ENCODE data around the gene PTPRC.

Gene PTPRC

GRCh38 chr1:198681252-198681651 is 42.4 kb downstream of the PTPRC start:
- H3K4me3 ChIP-seq (ENCODE audit: low read length), result no peak overlapping the region
- no peak overlapping the region for H3K27ac ChIP-seq (ENCODE audit: low read depth, low read length)
- no peaks in the 10 kb centered on the region for H3K36me3 ChIP-seq (ENCODE audit: control insufficient read depth, insufficient read depth, low read length)
- H3K27me3 ChIP-seq (ENCODE audit: control insufficient read depth, insufficient read depth, low read length), result no peaks in the 10 kb centered on the region
- no peak overlapping the region for H3K9ac ChIP-seq (ENCODE audit: low read length)
- H3K4me1 ChIP-seq (ENCODE audit: control insufficient read depth, insufficient read depth, low read length), result no peaks in the 10 kb centered on the region

GRCh38 chr1:198681831-198682759 is 43.3 kb downstream of the PTPRC start:
- H3K27ac ChIP-seq (ENCODE audit: low read depth, low read length), result no peak overlapping the region
- H3K9ac ChIP-seq (ENCODE audit: low read length), result no peak overlapping the region
- no peaks in the 10 kb centered on the region for H3K27me3 ChIP-seq (ENCODE audit: control insufficient read depth, insufficient read depth, low read length)
- no peak overlapping the region for H3K4me3 ChIP-seq (ENCODE audit: low read length)
- no peaks in the 10 kb centered on the region for H3K36me3 ChIP-seq (ENCODE audit: control insufficient read depth, insufficient read depth, low read length)
- no peaks in the 10 kb centered on the region for H3K4me1 ChIP-seq (ENCODE audit: control insufficient read depth, insufficient read depth, low read length)

GRCh38 chr1:198682850-198683249 is 44.0 kb downstream of the PTPRC start:
- no peak overlapping the region for H3K27ac ChIP-seq (ENCODE audit: low read depth, low read length)
- no peaks in the 10 kb centered on the region for H3K27me3 ChIP-seq (ENCODE audit: control insufficient read depth, insufficient read depth, low read length)
- H3K9ac ChIP-seq (ENCODE audit: low read length), result no peak overlapping the region
- H3K36me3 ChIP-seq (ENCODE audit: control insufficient read depth, insufficient read depth, low read length), result no peaks in the 10 kb centered on the region
- H3K4me1 ChIP-seq (ENCODE audit: control insufficient read depth, insufficient read depth, low read length), result no peaks in the 10 kb centered on the region
- no peak overlapping the region for H3K4me3 ChIP-seq (ENCODE audit: low read length)

- H3K4me1 ChIP-seq (ENCODE audit: control insufficient read depth, insufficient read depth, low read length), result no peaks in the 10 kb centered on the region
- H3K27me3 ChIP-seq (ENCODE audit: control insufficient read depth, insufficient read depth, low read length), result no peaks in the 10 kb centered on the region
- H3K9ac ChIP-seq (ENCODE audit: low read length), result no peak overlapping the region
- no peak overlapping the region for H3K27ac ChIP-seq (ENCODE audit: low read depth, low read length)
- H3K4me3 ChIP-seq (ENCODE audit: low read length), result no peak overlapping the region
- no peaks in the 10 kb centered on the region for H3K36me3 ChIP-seq (ENCODE audit: control insufficient read depth, insufficient read depth, low read length)
These were observed 44.6 kb downstream of the PTPRC start for GRCh38 chr1:198683449-198683848.

GRCh38 chr1:198686069-198686728 is 47.4 kb downstream of the PTPRC start:
- H3K4me3 ChIP-seq (ENCODE audit: low read length), result no peak overlapping the region
- H3K27me3 ChIP-seq (ENCODE audit: control insufficient read depth, insufficient read depth, low read length), result no peaks in the 10 kb centered on the region
- no peak overlapping the region for H3K27ac ChIP-seq (ENCODE audit: low read depth, low read length)

GRCh38 chr1:198687429-198687828 is 48.6 kb downstream of the PTPRC start:
- Histone ChIP-seq H3K27ac (ENCODE audit: low read depth, low read length) (no peak overlapping the region), H3K4me1 (ENCODE audit: control insufficient read depth, insufficient read depth, low read length) (no peaks in the 10 kb centered on the region), H3K36me3 (ENCODE audit: control insufficient read depth, insufficient read depth, low read length) (no peaks in the 10 kb centered on the region)

More at GRCh38 chr1:198686069-198686728, 47.4 kb downstream of the PTPRC start:
- Histone ChIP-seq H3K36me3 (ENCODE audit: control insufficient read depth, insufficient read depth, low read length) (no peaks in the 10 kb centered on the region), H3K9ac (ENCODE audit: low read length) (no peak overlapping the region), H3K4me1 (ENCODE audit: control insufficient read depth, insufficient read depth, low read length) (no peaks in the 10 kb centered on the region)

GRCh38 chr1:198691063-198691462 is 52.2 kb downstream of the PTPRC start:
- no peaks in the 10 kb centered on the region for H3K27me3 ChIP-seq (ENCODE audit: control insufficient read depth, insufficient read depth, low read length)
- no peak overlapping the region for H3K4me3 ChIP-seq (ENCODE audit: low read length)
- H3K4me1 ChIP-seq (ENCODE audit: control insufficient read depth, insufficient read depth, low read length), result no peaks in the 10 kb centered on the region
- no peak overlapping the region for H3K9ac ChIP-seq (ENCODE audit: low read length)
- no peak overlapping the region for H3K27ac ChIP-seq (ENCODE audit: low read depth, low read length)
- H3K36me3 ChIP-seq (ENCODE audit: control insufficient read depth, insufficient read depth, low read length), result no peaks in the 10 kb centered on the region

More at GRCh38 chr1:198687429-198687828, 48.6 kb downstream of the PTPRC start:
- no peaks in the 10 kb centered on the region for H3K27me3 ChIP-seq (ENCODE audit: control insufficient read depth, insufficient read depth, low read length)
- H3K4me3 ChIP-seq (ENCODE audit: low read length), result no peak overlapping the region
- no peak overlapping the region for H3K9ac ChIP-seq (ENCODE audit: low read length)

- Histone ChIP-seq H3K36me3 (ENCODE audit: control insufficient read depth, insufficient read depth, low read length) (no peaks in the 10 kb centered on the region), H3K4me3 (ENCODE audit: low read length) (no peak overlapping the region), H3K9ac (ENCODE audit: low read length) (no peak overlapping the region), H3K4me1 (ENCODE audit: control insufficient read depth, insufficient read depth, low read length) (no peaks in the 10 kb centered on the region), H3K27ac (ENCODE audit: low read depth, low read length) (no peak overlapping the region), H3K27me3 (ENCODE audit: control insufficient read depth, insufficient read depth, low read length) (no peaks in the 10 kb centered on the region)
These were observed 54.5 kb downstream of the PTPRC start for GRCh38 chr1:198693321-198693720.

GRCh38 chr1:198694542-198694941 is 55.7 kb downstream of the PTPRC start:
- Histone ChIP-seq H3K9ac (ENCODE audit: low read length) (no peak overlapping the region), H3K4me3 (ENCODE audit: low read length) (no peak overlapping the region), H3K4me1 (ENCODE audit: control insufficient read depth, insufficient read depth, low read length) (no peaks in the 10 kb centered on the region), H3K36me3 (ENCODE audit: control insufficient read depth, insufficient read depth, low read length) (no peaks in the 10 kb centered on the region), H3K27ac (ENCODE audit: low read depth, low read length) (no peak overlapping the region), H3K27me3 (ENCODE audit: control insufficient read depth, insufficient read depth, low read length) (no peaks in the 10 kb centered on the region)

GRCh38 chr1:198696211-198696610 is 57.4 kb downstream of the PTPRC start:
- Histone ChIP-seq H3K36me3 (ENCODE audit: control insufficient read depth, insufficient read depth, low read length) (no peaks in the 10 kb centered on the region), H3K27me3 (ENCODE audit: control insufficient read depth, insufficient read depth, low read length) (no peaks in the 10 kb centered on the region), H3K27ac (ENCODE audit: low read depth, low read length) (no peak overlapping the region)

GRCh38 chr1:198699167-198700015 is 60.6 kb downstream of the PTPRC start:
- Histone ChIP-seq H3K4me3 (ENCODE audit: low read length) (no peak overlapping the region), H3K9ac (ENCODE audit: low read length) (no peak overlapping the region), H3K4me1 (ENCODE audit: control insufficient read depth, insufficient read depth, low read length) (no peaks in the 10 kb centered on the region), H3K36me3 (ENCODE audit: control insufficient read depth, insufficient read depth, low read length) (peaks cover 3% of the 10 kb centered on the region), H3K27ac (ENCODE audit: low read depth, low read length) (no peak overlapping the region), H3K27me3 (ENCODE audit: control insufficient read depth, insufficient read depth, low read length) (no peaks in the 10 kb centered on the region)

More at GRCh38 chr1:198696211-198696610, 57.4 kb downstream of the PTPRC start:
- no peak overlapping the region for H3K4me3 ChIP-seq (ENCODE audit: low read length)
- H3K9ac ChIP-seq (ENCODE audit: low read length), result no peak overlapping the region
- no peaks in the 10 kb centered on the region for H3K4me1 ChIP-seq (ENCODE audit: control insufficient read depth, insufficient read depth, low read length)

GRCh38 chr1:198700016-198700392 is 61.2 kb downstream of the PTPRC start:
- Histone ChIP-seq H3K27me3 (ENCODE audit: control insufficient read depth, insufficient read depth, low read length) (no peaks in the 10 kb centered on the region), H3K9ac (ENCODE audit: low read length) (no peak overlapping the region), H3K36me3 (ENCODE audit: control insufficient read depth, insufficient read depth, low read length) (peaks cover 3% of the 10 kb centered on the region), H3K4me3 (ENCODE audit: low read length) (no peak overlapping the region), H3K27ac (ENCODE audit: low read depth, low read length) (no peak overlapping the region), H3K4me1 (ENCODE audit: control insufficient read depth, insufficient read depth, low read length) (no peaks in the 10 kb centered on the region)

Measured in rectal smooth muscle tissue (tissue), 1 donor.